IPS-15b (cell line): ENCODE measurements around the gene CCDC91.
"Not testable (repeated sequence)": the region's sequence is repeated elsewhere in the genome, so short reads cannot be mapped to it uniquely, and the experiment has no call there.

Experiments
- H3K27me3 ChIP-seq: one replicate; pipeline ENCODE4 v1.6.1; 2013; ENCODE audit warnings: low read length; ENCODE audit not compliant: control insufficient read depth, insufficient read depth
- H3K36me3 ChIP-seq: one replicate; pipeline ENCODE4 v1.6.1; 2013; ENCODE audit warnings: low read length; ENCODE audit not compliant: control insufficient read depth, insufficient read depth
- H3K4me1 ChIP-seq: one replicate; pipeline ENCODE4 v1.6.1; 2013; ENCODE audit warnings: mild to moderate bottlenecking, low read length; ENCODE audit not compliant: control insufficient read depth, insufficient read depth
- H3K4me3 ChIP-seq: one replicate; pipeline ENCODE4 v1.5.1; 2013; ENCODE audit warnings: low read depth, low read length
- H3K9ac ChIP-seq: one replicate; pipeline ENCODE4 v1.6.1; 2013; ENCODE audit warnings: low read depth, mild to moderate bottlenecking, low read length
- H3K9me3 ChIP-seq: one replicate; pipeline ENCODE4 v1.6.1; 2013; ENCODE audit warnings: mild to moderate bottlenecking, low read length; ENCODE audit not compliant: control insufficient read depth, insufficient read depth

The CCDC91 gene

GRCh38 chr12:28189784-28190320, 404 bp upstream of the CCDC91 start:
- Histone ChIP-seq H3K27me3 (no peaks in the 10 kb centered on the region), H3K36me3 (no peaks in the 10 kb centered on the region), H3K4me1 (no peaks in the 10 kb centered on the region), H3K9me3 (no peaks in the 10 kb centered on the region), H3K9ac (peak overlapping the region; percentile 80), H3K4me3 (peak overlapping the region; percentile 98)

GRCh38 chr12:28191051-28192048, 1.1 kb downstream of the CCDC91 start:
- H3K36me3 ChIP-seq = no peaks in the 10 kb centered on the region
- H3K27me3 ChIP-seq = no peaks in the 10 kb centered on the region
- H3K9me3 ChIP-seq = no peaks in the 10 kb centered on the region
- H3K9ac ChIP-seq = peak overlapping the region; percentile 80
- H3K4me1 ChIP-seq = no peaks in the 10 kb centered on the region
- H3K4me3 ChIP-seq = peak overlapping the region; percentile 98

GRCh38 chr12:28192125-28192524, 1.9 kb downstream of the CCDC91 start:
- H3K9me3 ChIP-seq = no peaks in the 10 kb centered on the region
- no peak overlapping the region for H3K9ac ChIP-seq
- H3K4me3 ChIP-seq = no peak overlapping the region

GRCh38 chr12:28194621-28195020, 4.4 kb downstream of the CCDC91 start:
- H3K36me3 ChIP-seq, H3K4me3 ChIP-seq, H3K27me3 ChIP-seq, H3K4me1 ChIP-seq, H3K9ac ChIP-seq, H3K9me3 ChIP-seq: not testable (repeated sequence)

More at GRCh38 chr12:28192125-28192524, 1.9 kb downstream of the CCDC91 start:
- H3K4me1 ChIP-seq = no peaks in the 10 kb centered on the region
- no peaks in the 10 kb centered on the region for H3K27me3 ChIP-seq
- no peaks in the 10 kb centered on the region for H3K36me3 ChIP-seq

- H3K4me1 ChIP-seq, H3K27me3 ChIP-seq, H3K9ac ChIP-seq, H3K4me3 ChIP-seq, H3K36me3 ChIP-seq, H3K9me3 ChIP-seq: not testable (repeated sequence)
These were observed 10.9 kb downstream of the CCDC91 start for GRCh38 chr12:28201136-28201535.

GRCh38 chr12:28202374-28203130, 12.3 kb downstream of the CCDC91 start:
- Histone ChIP-seq H3K9me3 (no peaks in the 10 kb centered on the region), H3K27me3 (no peaks in the 10 kb centered on the region), H3K4me1 (no peaks in the 10 kb centered on the region), H3K36me3 (peaks cover 2% of the 10 kb centered on the region), H3K4me3 (no peak overlapping the region), H3K9ac (no peak overlapping the region)

GRCh38 chr12:28209782-28210181, 19.5 kb downstream of the CCDC91 start:
- Histone ChIP-seq H3K4me3 (no peak overlapping the region), H3K27me3 (no peaks in the 10 kb centered on the region), H3K9me3 (peaks cover 18% of the 10 kb centered on the region), H3K9ac (no peak overlapping the region), H3K36me3 (peaks cover 7% of the 10 kb centered on the region), H3K4me1 (no peaks in the 10 kb centered on the region)

- Histone ChIP-seq H3K9me3 (peaks cover 18% of the 10 kb centered on the region), H3K36me3 (peaks cover 7% of the 10 kb centered on the region), H3K9ac (no peak overlapping the region), H3K4me1 (no peaks in the 10 kb centered on the region), H3K27me3 (no peaks in the 10 kb centered on the region), H3K4me3 (no peak overlapping the region)
These were observed 21.9 kb downstream of the CCDC91 start for GRCh38 chr12:28212182-28212581.

- Histone ChIP-seq H3K9ac (no peak overlapping the region), H3K27me3 (no peaks in the 10 kb centered on the region), H3K9me3 (peaks cover 9% of the 10 kb centered on the region), H3K4me1 (peaks cover 3% of the 10 kb centered on the region), H3K4me3 (no peak overlapping the region), H3K36me3 (peaks cover 5% of the 10 kb centered on the region)
These were observed 24.8 kb downstream of the CCDC91 start for GRCh38 chr12:28215021-28215420.

GRCh38 chr12:28216016-28216415, 25.8 kb downstream of the CCDC91 start:
- no peak overlapping the region for H3K9ac ChIP-seq
- H3K9me3 ChIP-seq = peaks cover 3% of the 10 kb centered on the region
- no peaks in the 10 kb centered on the region for H3K27me3 ChIP-seq
- peaks cover 3% of the 10 kb centered on the region for H3K4me1 ChIP-seq
- H3K4me3 ChIP-seq = no peak overlapping the region
- H3K36me3 ChIP-seq = peaks cover 2% of the 10 kb centered on the region

- Histone ChIP-seq H3K36me3 (no peaks in the 10 kb centered on the region), H3K4me3 (no peak overlapping the region), H3K9me3 (no peaks in the 10 kb centered on the region), H3K9ac (no peak overlapping the region), H3K27me3 (no peaks in the 10 kb centered on the region), H3K4me1 (peaks cover 3% of the 10 kb centered on the region)
These were observed 27.5 kb downstream of the CCDC91 start for GRCh38 chr12:28217805-28218204.
